ENCODE measurements around the gene TM4SF1.
A peak's percentile ranks its signal among the peaks of the same experiment; 100 is the strongest.
"Not testable (repeated sequence)": the region's sequence is repeated elsewhere in the genome, so short reads cannot be mapped to it uniquely, and the experiment has no call there.

The TM4SF1 gene

GRCh38 chr3:149393345-149394160 lies 16.1 kb upstream of the TM4SF1 start:
- DNase-seq, result peak; percentile 71

DNA sequence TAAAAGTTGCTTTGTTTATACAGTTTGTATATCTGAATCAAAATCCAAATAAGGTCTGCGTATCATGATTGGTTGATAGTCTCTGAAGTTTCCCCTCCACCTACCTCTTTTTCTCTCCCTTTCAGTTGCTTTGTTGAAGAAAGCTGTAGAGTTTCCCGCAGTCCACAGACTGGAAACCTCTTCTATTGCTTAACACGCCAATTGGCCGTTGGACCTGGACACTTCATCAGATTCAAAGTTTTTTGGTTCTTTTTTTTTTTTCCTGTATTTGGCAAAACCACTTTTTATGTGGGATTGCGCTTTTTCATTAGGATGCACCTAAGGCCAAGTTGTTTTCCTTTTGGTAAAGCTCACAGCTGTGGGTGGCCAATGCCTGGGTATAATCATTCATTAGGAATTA lies 14.5 kb upstream of the TM4SF1 start:
- DNase-seq, result no peak

- no peak for DNase-seq
Observed at GRCh38 chr3:149390772-149391212, 13.3 kb upstream of the TM4SF1 start.

DNA sequence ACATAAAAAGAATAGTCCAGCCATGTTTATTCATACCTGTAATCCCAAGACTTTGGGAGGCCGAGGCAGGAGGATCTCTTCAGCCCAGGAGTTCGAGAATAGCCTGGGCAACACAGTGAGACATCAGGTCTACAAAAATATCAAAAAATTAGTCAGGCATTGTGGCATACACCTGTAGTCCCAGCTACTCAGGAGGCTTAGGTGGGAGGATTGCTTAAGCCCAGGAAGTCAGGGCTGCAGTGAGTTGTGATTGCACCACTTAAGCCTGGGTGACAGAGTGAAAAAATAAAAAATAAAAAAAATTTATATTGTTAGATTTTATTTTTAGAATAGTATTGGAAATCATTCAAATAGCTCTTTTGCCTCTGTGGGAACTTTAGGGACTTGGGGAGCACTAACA lies 12.8 kb upstream of the TM4SF1 start:
- DNase-seq, result no peak

DNA sequence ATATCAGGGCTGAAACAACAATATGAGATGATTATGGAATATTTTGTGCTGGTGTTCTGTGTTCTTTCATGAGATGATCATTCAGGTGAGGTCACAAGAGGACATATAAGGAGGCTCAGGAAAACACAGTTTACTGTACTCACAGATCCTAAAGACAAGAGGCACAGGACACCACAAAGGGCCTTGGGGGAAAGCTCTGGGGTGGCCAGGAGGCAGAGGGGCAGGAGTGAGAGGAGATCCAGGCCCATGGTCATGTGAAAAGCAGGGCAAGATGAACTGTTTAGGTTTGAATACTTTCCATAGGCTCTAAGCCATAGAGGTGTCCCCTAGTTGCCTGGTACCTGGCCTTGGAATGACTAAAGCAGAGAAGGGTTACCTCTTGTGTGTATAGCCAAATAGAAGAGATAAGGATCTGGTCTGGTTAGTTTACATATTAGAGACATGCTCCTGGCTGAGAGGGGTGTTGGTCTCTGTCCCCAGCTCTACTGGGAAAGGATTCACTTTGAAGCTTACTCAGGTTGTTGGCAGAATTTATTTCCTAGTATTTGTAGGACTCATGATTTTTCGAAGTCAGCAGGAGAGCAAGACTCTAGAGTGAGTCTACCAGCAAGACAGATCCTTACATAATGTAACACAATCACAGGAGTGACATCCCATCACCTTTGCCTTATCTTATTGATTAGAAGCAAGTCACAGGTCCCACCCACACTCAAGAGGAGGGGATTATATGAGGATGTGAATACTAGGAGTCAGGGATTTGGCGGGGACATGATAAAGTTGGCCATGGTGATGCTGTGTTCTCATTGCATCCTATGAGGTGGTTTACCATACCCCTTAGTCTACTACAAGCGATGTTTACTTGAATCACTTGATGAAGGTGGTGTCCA lies 11.3 kb upstream of the TM4SF1 start:
- DNase-seq, result no peak

GRCh38 chr3:149388001-149388440 lies 10.6 kb upstream of the TM4SF1 start:
- no peak for DNase-seq

- DNase-seq, result no peak
Observed at GRCh38 chr3:149386299-149386606, 8.8 kb upstream of the TM4SF1 start.

DNA sequence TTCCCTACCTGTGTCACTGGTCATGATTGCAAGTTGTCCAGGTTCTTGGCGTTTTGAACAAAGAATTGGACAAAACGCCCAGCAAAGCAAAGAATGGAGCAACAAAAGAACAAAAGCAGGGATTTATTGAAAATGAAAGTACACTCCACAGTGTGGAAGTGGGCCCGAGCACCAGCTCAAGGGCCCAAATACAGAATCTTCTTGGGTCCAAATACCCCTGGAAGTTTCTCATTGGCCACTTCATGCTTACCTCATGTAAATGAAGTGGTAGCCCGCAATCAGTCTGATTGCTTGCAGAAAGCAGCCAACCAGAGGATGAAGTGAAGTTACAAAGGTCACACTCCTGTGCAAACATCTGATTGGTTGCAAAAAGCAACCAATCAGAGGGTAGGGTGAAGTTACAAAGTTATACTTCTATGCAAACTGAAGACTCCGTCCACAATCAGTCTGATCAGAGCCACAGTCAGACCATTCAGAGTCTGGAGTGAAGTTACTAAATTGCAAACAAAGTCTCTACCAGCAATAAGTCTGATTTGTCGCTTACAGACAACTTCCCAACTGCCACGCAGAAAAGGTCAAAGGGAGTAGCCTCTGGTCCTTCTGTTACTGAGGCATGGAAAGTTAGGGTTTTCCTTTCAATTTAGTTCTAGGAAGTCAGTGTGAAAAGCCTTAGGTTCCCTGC lies 8.3 kb upstream of the TM4SF1 start:
- no peak for DNase-seq

GRCh38 chr3:149384911-149385321 lies 7.5 kb upstream of the TM4SF1 start:
- no peak for DNase-seq

GRCh38 chr3:149384167-149384566 lies 6.7 kb upstream of the TM4SF1 start:
- no peak for DNase-seq

DNA sequence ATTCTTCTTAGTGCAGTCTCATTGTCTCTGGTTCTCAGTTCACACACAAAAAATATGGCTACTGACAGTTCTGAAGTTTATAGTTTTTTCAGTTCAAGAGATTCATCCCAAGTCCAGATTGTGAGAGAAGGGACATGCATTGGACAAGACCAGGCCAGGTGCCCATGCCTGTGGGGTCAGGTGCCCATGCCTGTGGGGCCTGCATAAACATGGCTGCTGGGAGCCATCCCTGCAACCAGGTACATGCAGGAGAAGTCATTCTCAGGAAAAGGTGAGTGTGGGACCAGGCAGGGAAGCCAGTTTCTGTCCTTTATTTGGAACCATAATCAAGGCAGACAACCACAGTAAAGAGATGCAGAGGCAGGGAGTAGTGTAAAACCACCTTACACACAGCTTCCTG lies 6.3 kb upstream of the TM4SF1 start:
- DNase-seq, result no peak

- no peak for DNase-seq
Observed at GRCh38 chr3:149382518-149382917, 5.1 kb upstream of the TM4SF1 start.

- no peak for DNase-seq
Observed at GRCh38 chr3:149382101-149382467, 4.6 kb upstream of the TM4SF1 start.

DNA sequence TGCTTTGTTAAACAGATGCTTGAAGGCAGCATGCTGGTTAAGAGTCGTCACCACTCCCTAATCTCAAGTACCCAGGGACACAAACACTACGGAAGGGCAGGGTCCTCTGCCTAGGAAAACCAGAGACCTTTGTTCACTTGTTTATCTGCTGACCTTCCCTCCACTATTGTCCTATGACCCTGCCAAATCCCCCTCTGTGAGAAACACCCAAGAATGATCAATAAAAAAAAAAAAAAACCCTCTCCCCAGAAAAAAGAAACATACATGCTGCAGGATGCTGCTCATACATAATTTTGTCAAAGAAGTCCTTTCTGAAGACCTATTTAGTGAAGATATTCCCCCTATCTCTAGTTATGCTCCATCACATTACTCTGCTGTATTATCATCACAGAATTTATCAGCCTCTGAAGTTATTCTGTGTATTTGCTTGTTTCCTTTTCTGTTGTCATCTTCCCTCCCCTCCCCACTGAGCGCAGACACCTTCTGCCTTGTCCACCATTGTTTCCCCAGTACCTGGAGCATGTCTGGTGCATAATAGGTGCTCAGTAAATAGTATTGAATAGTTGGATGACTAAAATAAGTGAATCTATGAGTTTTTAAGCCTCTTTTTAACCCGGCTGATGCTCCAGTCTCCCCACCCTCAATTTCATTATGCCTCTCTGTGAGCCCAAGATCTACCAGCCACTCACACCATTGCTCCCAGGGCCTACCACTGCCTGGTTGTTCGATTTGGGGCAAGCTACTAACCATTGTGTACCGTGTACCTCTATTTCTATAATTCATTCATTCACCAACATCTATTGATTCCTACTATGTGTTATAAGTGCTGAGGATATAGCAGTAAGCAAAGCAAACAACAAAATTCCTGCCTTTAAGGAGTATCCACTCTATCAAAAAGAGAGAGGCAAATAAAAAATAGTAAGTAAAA lies 4.0 kb upstream of the TM4SF1 start:
- no peak for DNase-seq

DNA sequence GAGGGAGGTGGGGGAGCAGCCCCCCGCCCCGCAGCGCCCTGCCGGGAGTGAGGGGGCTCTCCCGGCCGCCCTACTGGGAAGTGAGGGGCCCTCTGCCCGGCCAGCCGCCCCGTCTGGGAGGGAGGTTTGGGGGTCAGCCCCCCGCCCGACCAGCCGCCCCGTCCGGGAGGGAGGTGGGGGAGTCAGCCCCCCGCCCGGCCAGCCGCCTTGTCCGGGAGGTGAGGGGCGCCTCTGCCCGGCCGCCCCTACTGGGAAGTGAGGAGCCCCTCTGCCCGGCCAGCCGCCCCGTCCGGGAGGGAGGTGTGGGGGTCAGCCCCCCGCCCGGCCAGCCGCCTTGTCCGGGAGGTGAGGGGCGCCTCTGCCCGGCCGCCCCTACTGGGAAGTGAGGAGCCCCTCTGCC lies 2.8 kb upstream of the TM4SF1 start:
- not testable (repeated sequence) for DNase-seq

DNA sequence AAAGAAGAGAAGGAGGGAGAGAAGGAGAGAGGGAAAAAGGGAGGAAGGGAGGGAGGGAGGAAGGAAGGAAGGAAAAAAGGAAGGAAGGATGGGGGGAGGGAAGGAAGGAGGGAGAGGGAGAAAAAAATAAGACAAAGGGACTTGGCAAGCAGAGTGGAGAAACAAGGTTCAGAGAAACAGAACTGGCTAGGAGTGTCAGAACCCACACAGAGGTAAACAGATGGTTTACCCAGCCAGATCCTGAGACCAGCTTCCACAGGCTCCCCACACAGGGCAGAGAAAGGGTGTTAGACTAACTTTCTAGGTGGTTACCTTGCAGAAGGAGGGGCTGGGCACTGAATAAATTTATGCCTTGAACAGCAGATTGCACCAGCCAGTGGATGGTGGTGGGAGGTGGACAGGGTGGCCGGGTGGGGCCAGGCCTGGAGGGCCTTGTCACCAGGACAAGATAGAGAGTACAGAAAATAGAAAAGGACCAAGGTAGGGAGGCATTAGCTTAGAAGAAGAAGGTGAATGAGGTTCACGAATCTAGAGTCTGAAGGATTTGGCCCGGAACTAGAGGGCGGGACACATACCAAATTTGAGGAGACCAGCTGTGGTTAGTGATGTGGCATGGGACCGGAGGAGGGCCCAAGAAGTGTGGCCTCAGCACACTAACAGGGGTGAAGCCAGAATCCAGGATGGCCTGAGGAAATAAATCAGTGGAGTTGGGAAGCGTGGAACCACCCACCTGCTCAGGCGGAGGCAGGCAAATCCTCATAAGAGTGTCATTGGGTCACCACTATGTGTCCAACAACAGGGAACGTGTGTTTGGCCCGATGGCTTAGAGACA lies 1.2 kb upstream of the TM4SF1 start:
- no peak for DNase-seq

DNA sequence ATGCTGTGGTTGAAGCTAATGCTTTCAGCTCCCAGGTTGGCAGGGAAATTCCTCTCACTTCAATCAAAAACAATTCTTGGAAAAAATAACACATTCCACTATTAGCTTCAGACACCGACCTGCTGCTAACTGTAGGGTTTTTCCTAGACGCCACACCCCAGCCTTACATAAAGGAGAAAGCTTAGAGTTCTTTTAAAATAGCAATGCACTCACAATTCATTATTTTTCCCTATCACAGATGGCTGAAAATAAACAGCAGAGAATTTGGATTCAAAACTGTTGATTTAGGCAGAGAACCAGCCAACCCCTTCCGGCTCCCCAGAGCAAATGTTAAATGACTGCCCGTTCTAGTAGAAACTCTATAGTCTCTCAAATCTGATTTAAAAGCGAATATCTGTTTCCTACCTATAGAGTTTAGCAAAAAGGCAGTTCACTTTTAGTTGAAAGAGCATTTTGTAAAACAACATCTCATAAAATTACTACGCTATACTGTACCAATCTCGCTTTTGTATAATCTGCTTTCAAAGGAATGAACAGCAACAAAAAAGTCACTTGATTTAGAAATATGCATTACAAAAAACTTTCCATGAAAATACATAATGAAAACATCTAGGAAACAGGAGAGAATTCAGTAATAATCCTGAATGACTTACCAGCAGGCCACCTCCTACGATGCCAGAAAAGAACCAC lies 586 bp downstream of the TM4SF1 start:
- DNase-seq, result peak; percentile 69

DNA sequence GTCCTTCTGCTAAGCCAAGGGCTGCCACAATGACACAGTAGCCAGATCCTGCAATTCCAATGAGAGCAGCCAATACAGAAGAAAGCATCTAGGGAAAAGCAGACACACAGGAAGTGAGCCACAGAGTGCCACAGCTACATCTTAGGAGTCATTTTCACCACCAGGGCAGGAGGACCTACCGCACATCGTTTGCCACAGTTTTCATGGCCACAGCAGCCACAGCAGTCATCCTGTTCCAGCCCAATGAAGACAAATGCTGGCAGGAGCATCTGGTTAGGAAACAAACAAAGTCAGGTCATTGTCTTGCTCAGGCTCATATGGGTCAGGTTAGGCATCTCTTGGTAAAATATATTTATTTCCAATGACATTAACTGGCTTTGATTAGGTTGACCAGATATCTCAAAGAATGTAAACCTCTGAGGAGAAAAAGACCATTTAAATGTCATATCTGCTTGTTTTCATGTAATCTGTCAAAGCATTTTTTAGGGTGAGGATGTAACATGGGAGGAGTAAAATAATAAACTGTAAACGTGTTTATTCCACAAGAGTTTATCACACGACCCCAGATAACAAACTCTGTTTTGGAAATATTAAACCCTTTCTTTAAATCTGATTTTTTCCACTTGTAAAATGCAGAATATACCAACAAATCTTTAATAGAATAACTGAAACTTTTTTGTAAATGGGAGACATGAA lies 1.8 kb downstream of the TM4SF1 start:
- DNase-seq, result no peak

DNA sequence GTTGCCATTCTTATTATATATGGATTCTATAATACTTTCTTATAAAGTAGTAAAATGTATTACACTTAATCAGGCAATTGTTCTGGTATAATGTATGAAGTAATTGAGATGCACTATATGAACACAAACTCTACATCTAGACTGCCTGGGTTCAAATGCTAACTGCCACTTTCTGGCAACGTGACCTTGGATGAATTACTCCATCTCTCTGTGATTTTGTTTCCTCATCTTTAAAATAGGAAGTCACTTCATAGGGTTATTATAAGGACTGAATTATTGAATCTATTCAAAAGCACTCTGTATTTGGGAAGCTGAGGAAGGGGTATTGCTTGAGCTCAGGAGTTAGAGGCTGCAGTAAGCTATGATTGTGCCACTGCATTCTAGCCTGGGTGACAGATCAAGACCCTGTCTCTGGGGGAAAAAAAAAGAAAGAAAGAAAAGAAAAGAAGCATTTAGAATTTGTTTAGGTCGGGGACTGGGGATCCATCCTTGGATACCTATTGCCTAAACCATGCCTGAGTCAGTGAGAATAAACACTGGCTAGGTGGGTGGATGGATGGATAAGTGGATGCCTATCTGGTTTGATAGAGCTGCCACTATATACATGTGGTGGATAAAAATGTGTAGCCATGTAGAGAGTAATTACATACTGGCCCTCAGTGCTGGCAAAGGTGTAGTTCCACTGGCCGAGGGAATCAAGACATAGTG lies 2.5 kb downstream of the TM4SF1 start:
- no peak for DNase-seq

DNA sequence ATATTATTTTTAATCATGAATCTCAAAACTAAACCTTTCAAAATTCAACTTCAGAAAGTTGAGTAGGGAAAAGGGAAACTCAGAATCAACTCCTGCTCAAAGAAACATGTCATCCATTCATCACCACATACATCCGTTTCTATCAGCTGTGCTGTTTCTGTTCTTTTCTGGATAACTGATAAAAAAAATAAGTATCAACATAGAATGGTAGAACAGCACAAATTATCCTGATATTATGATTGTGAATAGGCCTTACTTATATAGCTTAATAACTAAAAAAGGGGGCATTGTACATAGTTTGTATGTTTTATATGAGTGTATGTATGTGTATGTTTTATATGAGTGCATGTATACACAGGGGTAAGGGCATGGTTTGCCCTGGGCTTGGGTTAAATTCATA lies 3.1 kb downstream of the TM4SF1 start:
- DNase-seq, result no peak

All from eye (tissue), 1 donor.